DMS79 (cell line): ENCODE measurements around the gene ARPP21.
A peak's percentile ranks its signal among the peaks of the same experiment; 100 is the strongest.

Source experiments
- DNase-seq: peaks from one replicate; lab custom pipeline; 2025; lab: John Stamatoyannopoulos, UW

ARPP21 gene

DNA sequence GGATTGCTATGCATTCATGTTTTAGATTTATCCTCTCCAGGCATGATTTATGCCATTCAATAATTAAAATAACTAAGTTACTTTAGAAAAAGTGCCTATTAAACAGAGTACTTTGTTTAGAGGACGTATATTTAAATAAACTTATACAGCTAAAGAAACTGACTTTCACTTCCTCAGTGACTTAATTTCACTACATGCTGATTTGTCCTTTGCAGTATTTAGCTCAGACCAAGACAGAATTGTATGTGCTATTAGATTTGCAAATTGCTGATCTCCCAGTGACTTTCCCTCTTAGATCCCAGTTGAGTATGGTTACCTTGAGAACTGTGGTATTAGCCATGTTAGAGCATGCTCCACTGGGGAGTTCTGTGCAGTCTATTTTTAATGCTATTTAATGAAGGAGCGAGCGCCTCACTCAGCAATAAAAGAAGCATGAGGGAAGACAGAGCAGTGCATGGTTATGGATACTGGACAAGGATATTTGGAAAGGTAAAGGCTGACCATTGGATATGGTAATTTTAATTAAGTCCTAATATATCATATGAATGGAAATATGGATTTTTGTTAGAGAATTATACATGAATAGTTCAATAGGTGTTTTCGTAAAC is 2.7 kb downstream of the ARPP21 start:
- no peak for DNase-seq

DNA sequence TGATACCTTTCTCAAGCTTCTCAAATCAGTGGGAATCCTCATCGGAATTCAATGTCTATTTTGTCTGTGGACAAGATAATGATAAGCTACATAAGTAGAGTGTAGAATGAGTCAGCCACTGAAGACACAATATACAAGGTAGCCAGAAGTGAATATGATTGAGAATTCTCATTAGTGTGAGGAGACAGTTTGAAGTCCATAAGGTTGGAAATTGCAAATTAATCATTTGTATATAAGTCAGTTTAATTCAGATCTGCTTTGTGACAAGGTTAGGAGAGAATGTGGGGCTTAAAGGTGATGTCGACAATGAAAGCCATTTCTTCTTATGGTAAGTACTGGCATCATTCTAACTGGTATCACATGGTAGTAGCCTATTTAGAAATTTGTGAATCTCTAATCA is 4.2 kb downstream of the ARPP21 start:
- no peak for DNase-seq

DNA sequence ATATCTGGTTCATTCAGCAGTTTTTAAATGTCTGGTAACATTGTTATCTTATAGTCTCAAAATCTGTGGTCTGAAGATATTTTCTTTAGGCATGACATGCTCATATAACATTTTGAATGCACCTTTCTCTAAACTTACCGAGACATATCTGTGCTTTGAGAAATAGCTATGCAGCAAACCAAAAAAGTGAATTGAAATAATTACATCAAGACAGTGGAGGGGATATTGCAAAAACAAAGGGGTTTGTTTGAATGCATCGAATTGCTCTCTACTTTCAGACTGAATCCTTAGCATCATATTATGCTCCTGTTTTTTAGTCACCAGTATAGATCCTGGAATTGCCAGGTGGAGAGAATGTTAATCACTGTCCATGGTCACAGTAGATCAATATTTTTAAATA is 5.1 kb downstream of the ARPP21 start:
- DNase-seq, result no peak

DNA sequence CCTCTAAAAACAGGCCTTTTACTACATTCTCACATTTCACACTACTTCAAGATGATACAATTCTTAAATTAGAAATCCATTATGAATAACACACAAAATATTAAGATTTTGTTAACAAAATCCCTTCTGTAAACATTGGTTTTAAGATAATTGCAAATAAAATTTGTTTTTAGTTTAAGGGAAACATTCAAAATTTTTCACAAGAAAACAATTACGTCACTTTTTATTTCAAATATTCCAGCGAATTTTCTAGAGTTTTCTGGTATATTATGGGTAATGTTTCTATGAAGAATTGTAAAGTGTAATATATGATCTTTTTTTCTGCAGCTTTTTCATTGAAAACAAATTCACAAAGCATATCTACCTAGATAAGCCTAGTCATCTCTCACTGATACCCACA is 5.9 kb downstream of the ARPP21 start:
- DNase-seq, result no peak

DNA sequence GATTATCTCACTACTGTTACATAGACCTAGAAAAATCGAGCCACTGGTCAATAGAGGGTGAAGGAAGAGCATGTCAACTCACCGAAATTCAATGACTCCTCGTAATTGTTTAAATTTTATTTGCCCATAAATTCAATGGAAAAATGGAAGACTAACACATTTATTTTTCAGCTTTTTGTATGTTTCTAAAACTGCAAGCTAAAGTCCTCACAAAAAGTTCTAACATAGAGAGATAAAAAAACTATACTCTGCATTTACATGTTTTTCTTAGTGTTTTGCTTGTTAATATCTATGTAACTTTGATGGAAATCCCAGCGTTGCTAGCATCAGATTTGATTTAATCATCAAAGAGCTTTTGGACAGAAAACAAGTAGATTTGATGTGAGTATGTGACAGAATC is 6.8 kb downstream of the ARPP21 start:
- no peak for DNase-seq

DNA sequence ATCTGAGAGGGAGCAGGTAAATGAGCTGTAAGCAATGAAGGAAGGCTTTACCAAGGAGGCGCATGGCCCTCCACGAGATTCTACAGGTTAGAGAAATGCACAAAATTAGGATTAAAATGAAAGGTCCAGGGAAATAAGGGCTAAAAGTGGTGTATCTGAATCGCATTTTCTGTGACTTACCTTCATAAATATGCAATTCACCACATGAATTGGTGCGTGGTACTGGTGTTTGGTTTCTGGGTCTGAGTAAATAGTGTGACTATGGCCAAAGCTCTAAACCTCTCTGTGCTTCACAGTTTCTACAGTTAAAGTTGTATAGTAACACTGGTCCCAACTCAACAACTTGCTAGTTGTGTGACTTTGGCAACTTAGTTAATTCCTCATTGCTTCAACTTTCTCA is 8.1 kb downstream of the ARPP21 start:
- DNase-seq, result no peak

DNA sequence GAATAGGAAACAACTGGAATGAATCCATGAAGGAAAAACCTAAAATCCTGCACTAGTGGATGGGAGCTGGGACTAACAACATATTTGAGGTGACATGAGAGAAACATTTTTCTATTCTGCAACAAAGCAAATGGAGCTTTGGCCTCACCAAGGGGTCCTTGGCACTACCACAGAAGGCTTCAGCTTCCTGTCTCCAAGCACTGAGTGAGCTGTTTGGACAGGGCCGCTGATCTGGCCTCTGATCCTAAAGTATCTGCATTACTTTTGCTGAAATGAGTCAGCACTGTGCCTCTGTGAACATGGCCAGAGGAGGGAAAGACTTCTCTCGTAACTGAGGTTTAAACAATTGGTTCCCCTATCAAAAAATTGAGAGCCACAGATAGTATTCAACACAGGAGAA is 9.0 kb downstream of the ARPP21 start:
- no peak for DNase-seq

DNA sequence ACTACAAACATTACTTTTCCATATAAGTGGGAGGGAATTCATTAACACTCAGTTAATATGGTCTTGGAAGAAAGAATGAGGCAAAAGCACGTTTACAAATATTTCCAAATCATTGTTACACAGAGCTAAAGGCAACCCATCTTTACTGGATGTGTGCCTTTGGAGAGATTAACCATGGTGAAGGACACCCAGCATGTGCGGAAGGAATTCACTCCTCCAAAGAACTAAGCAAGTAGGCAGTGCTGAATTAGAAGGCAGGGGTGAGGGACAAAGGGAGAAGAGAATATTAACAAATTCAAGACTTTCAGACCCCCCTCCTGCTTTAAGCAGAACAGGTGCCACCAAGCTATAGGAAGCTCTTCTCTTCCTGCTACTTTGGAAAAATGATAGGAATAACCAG is 10.1 kb downstream of the ARPP21 start:
- DNase-seq, result no peak

DNA sequence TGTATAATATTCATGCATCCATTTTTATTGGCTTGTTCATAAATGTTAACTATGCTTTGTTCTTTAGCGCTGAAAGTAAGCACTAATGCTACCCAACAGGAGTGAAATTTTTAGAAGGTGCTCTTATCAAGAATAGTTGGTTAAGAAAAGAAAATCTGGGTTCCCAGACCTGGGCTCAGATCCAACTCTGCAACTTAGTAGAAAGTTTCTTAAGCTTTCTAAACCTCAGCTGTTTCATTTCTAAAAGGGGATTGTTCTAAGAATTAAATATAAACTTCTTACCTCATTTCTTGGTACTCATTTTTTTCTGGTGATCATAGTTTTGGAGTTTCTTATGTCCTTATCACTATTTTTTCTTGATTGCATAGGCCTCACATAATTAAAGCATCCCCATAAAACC is 12.1 kb downstream of the ARPP21 start:
- DNase-seq, result no peak

DNA sequence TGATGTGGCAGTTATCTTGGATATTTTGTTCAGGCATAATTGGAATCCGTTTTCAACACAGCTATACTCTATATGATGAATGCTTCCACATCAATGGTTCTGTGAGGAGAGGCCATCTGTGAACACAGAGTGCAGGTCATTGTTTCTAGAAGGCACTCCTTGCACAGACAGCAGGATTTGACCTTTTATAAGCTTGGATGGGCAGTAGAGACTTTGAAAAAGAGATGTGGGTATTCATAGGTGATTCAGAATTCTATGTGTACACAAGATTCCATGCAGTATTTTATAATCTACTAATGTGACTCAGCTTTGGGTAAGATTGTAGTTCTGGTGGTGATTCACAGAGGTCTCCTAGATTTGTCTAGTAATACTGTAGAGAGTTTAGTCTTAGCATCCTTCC is 12.5 kb downstream of the ARPP21 start:
- no peak for DNase-seq

DNA sequence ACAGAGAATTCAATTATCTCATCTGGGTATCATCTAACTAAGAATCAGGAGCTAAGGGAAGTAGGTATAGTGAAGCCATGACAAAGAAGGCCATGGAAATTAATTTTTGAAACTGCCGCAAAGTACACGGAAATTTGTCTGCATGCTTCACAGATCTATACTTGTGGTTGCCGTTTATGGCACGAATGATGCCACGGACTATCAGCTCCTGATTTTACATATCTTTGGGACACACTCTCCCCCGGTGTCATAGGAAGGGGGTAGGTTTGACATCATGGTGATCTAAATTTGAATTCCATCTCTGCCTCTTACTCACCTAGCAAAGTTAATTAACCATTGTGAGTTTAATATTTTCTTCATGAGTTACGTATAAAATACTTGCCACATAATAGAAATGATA is 14.0 kb downstream of the ARPP21 start:
- DNase-seq, result no peak

DNA sequence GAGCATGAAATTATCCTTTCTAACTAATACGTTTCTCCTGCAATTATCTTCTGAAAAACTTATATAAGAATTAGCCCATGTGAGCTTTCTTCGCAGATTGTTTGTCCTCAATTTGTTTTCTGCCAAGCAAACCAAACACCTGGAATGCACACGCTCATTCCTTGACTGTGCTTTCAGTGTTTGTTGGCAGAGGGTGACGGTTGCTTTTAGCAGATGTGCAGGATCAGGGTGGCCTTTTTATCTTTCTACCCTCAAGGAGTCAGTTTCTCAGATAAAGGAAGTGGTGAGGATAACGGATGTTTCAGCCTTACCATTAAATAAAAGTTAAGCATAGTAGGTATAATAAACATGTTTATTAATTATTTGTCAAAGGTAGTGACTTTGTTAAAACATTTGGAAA is 15.2 kb downstream of the ARPP21 start:
- no peak for DNase-seq

DNA sequence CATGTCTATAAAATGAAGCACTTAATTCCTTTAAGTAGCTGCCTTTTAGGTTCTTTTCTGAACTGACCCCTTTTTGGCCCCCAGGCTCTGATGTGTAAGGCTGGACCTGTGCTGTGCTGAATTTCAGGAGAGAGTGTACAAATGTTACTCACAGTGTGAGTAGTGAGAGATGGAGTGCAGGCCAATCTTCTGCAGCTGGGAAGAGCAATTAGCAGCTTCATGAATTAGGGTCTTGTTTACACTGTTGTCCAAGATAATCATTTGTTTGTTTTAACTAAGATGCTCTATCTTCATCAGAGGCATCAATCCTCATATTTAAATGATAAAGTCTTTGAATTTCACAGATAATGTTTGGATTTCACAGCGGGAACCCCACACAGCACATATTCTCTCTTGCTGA is 19.4 kb downstream of the ARPP21 start:
- DNase-seq, result no peak

DNA sequence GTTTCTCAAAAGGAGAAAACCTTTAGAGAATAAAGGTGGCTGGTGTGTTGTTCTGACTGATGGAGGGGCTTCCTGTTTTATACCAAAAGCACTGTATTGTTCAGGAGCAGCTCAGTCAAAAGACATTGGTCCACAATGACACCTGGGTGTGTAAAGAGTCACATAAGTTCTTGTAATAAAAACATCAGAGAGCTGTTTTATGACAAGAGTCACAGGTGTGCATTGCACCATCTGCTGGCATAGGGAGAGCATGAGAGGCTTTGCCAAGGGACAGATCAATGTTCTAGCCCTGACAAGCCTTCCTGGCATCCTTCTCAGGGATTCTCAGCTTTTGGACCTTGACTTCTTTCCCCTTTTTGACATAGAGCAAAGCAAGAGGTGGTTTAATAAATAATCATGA is 20.4 kb downstream of the ARPP21 start:
- no peak for DNase-seq

DNA sequence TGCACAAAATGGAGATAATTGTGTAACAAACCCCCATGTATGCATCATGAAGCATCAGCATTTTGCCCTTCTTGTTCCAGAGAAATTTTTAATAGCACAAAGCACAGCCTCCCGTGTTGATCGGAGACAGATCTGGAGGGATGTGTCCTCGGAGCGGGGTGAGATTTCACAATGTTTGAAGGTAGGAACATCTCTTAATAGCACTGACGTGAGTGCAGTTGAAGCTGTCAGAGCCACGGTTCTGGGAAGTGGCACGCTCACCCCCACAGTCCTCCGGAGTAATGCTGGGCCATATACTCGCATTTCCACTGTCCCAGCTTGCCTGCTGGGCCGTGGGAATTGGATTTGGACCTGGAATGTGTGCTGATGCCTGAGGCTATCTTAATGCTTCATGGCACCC is 24.1 kb downstream of the ARPP21 start:
- DNase-seq, result no peak

DNA sequence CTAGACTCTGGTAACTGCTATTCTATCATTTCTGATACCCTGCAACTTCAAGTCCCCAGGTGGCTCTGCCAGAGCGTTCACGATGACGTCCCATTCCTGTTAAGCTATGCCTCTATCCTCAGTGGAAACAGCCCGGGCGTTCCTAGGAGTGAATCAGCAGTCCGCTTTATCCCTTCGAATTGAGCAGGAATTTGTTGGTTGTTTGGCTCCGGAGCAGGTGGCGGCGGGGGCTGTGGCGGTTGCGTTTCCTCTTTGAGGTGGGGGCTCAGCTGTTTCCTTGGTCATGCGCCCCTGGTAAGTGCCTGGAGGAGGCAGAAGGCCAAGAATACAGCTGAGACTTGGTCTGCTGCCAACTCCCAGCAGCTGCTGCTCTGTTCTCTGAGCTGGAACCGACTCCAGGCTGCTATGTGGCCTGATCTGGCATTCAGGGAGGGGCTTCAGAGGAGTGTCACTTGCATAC is 25.2 kb downstream of the ARPP21 start:
- peak; percentile 84 for DNase-seq

DNA sequence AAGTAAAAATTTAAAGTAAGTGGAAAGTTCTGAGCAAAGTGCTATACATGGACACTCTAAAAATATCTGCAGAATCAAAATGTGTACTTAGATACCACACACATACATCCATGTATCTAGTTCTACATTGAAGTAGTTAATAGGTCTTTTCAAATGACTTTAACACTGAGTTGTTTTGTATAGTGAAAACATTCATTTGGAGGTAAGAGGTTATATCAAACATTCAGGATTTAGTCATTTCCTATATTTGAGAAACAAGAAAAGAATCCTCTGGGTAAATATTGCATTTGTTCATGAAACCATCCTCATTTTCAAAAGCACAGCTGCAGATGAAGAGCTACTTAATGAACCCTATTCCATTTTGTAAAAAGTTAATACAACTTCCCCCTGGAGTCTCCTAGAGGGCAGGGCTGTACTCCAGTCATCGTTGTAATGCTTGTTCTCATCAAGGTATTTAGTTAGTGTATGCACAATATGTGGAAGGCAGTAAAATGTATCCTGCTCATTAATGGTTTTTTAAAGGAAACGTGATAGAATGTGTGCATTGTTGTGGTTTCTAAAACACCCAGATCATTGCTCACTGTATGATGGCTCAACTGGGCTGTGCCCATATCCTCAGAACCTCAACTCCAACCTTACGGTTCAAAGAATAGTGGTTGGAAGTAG is 26.2 kb downstream of the ARPP21 start:
- DNase-seq, result no peak

DNA sequence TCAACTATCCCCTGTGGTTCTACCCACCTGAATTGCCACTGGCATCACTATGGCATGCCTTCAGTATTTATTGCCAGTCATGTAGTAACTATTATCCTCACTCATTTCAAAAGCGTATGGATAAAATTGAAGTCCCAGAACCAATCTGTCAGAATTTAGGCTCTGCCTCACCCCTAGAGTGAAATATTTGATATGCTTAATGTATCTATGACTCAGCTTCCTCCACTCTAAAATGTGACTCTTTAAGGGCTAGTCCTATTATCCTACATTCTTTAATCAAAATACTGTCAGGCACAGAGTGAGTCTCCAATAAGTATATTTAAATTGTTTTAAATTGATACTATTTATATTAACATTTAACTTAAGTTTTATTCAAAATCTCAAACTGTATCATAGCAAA is 27.6 kb downstream of the ARPP21 start:
- DNase-seq, result no peak

DNA sequence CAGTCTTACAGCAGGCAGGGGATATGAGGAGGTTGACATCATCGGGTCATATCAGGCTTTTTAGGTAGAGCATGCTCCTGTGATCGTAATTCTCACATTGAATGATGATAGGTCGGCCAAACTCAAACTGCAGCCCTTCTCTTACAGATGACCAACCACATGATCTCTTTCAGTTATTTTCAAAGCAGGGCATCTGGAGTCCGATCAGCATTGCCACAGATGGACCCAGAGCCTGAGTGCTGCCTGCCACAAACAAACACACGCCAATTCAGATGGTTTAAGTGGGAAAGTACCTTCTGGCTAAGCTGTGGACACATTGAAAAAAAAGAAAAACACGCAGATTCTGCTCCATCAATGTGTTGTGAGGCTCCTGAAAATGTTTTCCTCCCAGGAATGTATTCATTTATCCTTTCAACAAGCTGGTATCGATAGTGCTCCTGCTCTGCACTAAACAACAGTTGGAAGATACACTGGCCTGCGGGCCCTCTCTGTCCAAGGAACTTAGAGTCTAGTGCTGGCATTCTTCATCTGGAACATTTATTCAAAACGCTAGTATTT is 31.2 kb downstream of the ARPP21 start:
- DNase-seq, result no peak

DNA sequence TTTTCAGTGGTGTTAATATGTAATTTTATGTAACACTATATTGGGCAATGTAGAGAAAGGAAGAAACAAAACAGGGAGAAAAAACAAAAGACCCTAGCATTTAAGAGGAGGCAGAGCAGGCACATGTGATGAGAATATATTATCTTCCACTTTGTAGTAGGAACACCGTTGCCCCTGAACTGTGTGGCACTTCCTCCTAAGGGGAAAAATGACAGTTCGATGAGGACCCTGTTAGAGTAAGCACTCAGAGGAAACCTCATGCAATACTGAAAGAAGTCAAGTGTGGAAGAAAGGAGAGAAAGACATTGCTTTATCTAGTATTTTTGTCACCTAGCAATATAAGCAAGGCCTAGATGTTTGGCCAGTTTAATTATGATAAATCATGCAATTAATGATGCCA is 32.2 kb downstream of the ARPP21 start:
- DNase-seq, result no peak

DNA sequence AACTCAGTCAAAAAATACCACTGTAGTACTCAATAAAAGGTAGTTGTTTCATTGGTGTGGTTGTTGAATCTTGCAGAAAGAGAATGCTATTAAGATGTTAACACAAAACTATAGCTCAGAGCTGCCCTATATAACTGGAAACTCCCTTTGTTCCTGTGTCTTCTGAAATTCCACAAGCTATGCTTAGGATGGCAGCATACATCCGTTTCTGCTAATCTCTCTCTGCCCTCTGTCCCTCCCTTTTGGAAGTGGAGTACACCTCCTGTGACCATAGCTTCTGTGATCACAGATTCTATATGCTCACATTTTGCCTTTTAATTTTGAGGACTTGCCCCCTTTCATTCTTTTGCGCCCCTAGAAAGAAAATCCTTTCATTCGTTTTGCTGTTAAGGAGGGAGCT is 33.7 kb downstream of the ARPP21 start:
- DNase-seq, result no peak

DNA sequence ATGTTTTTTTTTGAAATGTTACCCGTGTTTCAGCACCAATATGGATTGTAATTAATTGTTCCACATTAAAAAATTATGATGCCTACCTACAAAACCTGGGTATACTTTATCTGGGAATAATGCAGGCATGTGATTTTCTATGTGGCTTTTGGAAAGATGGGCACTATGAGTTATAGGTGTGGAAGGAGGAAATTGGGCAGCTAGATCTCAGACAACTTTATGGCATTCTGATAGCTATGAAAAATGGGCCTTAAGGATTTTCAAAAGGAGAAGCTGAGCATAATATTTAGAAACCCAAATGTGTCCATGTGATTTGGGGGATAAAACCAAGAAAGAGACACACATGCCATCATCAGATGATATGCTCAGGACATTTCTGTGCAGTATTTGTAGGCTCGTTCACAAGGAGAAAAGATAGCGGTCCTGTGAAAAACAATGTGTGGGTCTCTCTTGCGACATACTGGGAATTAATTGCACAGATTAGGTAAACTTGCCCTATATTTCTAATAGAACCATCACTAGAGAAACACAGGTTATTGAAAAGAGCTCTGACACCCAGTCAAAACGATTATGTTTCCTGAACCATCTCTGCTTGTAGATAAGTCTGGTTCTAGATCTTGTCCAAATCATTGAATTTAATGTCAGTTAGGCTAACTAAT is 35.3 kb downstream of the ARPP21 start:
- DNase-seq, result no peak

DNA sequence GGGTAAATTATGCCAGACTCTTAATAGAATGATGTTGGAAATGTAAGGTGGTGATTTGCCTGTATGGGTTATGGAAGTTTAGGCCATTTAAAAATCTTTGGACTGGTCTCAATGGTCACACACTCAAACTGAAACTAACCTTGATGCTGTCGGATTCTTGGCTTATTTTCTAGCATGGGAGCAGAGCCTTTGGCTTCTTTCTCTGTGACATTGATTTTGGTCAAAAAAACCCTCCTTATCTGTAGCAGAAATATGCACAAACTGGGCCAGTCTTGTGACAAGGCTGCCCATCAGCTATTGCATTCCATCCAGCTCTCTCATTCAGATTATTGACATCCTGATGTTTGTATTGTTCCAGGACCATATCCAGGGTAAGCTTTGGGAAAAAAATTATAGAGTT is 35.9 kb downstream of the ARPP21 start:
- no peak for DNase-seq
